Ovary (tissue), 9 donors: ENCODE results near the gene KLHL2. TPM values are rescaled to one million over a fixed set of nuclear protein-coding genes. Genes with fewer than 3 reads are reported as not detected.
"Not testable (repeated sequence)": the region's sequence is repeated elsewhere in the genome, so short reads cannot be mapped to it uniquely, and the experiment has no call there.

Source experiments
- DNase-seq, 5 donors: peaks; one replicate each; pipeline ENCODE4 v3.0.0-alpha.2; 2019 to 2020
- H3K27ac ChIP-seq, 2 donors: fragments of 200-600 bp; one replicate each; pipeline versions ENCODE4 v1.5.1 to v1.8.0; 2019 to 2022
- H3K27me3 ChIP-seq: fragments of 200-600 bp; one replicate; pipeline ENCODE4 v1.8.0; 2022
- H3K36me3 ChIP-seq: fragments of 200-600 bp; sonication (generic); one replicate; pipeline ENCODE4 v1.5.1; 2019
- H3K4me1 ChIP-seq: one replicate; pipeline ENCODE4 v1.8.1; 2013; ENCODE audit warnings: mild to moderate bottlenecking, moderate library complexity; ENCODE audit not compliant: insufficient read depth
- H3K4me3 ChIP-seq: fragments of 200-600 bp; sonication (generic); one replicate; pipeline ENCODE4 v1.5.1; 2017
- H3K9me3 ChIP-seq, 2 donors: fragments of 200-600 bp in 1 of 2; sonication (generic) in 1 of 2; one replicate each; pipeline versions ENCODE4 v1.5.1 to v1.8.1; 2013 to 2019; ENCODE audit warnings: mild to moderate bottlenecking in 1 of 2, moderate library complexity in 1 of 2
- EP300 ChIP-seq: sonication (generic); formaldehyde crosslinking; IDR thresholded peaks from one replicate; pipeline ENCODE4 v1.6.1; 2017; ENCODE audit warnings: antibody characterized with exemption
- POLR2A ChIP-seq: fragments of 450-650 bp; IDR thresholded peaks from one replicate; pipeline ENCODE4 v1.6.1; 2017; ENCODE audit warnings: antibody characterized with exemption, mild to moderate bottlenecking, moderate library complexity
- WGBS, 3 donors: extraction: QIAGEN DNeasy Blood & Tissue Kit in 1 of 3; methylation state at CpG; one replicate each; pipeline versions ENCODE4 v1.1.5 to v1.1.7; 2013 to 2017; 5-methylcytosine and 5-hydroxymethylcytosine counted together
- intact Hi-C, 4 donors: fragments of 100-400 bp; cut with DNase I; formaldehyde crosslinking; loops; one replicate each; pipeline versions ENCODE4 v1.11.0 to v1.15.1; 2022 to 2023
- polyA plus RNA-seq, 2 donors: library from polyadenylated mRNA; stranded (reverse); fragments of 200-250 nt in 1 of 2; fragments of 350-450 nt in 1 of 2; fragmentation: Illumina TruSeq in 1 of 2; extraction: RNeasy Lipid Tissue Mini Kit (QIAGEN cat#74804) in 1 of 2; gene quantifications; one replicate each; pipeline ENCODE4 v1.2.3, GENCODE V29; 2013 to 2014
- total RNA-seq, 7 donors: library from RNA; depleted of rRNA in 2 of 7; stranded (reverse); fragments of >200 nt in 2 of 7; fragmentation: NEBNext Ultra II Directional in 3 of 7; extraction: Animal tissue kit (Norgen Biotek cat#: 25700) in 3 of 7; gene quantifications; one replicate each; pipeline versions ENCODE4 v1.1.0 to v1.2.4, GENCODE V29; 2016 to 2023
- TF ChIP-seq, protein P1 (sequence below), 3 donors: fragments of 450-650 bp in 2 of 3; fragments of 200-600 bp in 1 of 3; IDR thresholded peaks; one replicate each; pipeline versions ENCODE4 v1.5.1 to v1.8.0; 2016 to 2022; ENCODE audit warnings: antibody characterized with exemption in 3 of 3, mild to moderate bottlenecking in 1 of 3
- donor health status: DM: no; HTN: no; CAD: no; lungs with moderate emphysema.
- donor health status: DM: no; HTN: no; CAD: no.
- donor health status: Bipolar disorder and iron deficiency.
- donor health status: DM: yes; HTN: yes; CAD: no.
- donor health status: DM: no; HTN: no; CAD: no.
- donor health status: DM: yes; HTN: yes; CAD: no.

The KLHL2 gene
- total and polyA plus RNA-seq, 9 donors = 7.2 to 19.3 (median 11.4) TPM

GRCh38 chr4:165336743-165337142 is 129.4 kb downstream of the KLHL2 start:
- 92 to 95% (median 93%) methylated on average over 6 of the region's 6 CpGs for WGBS, 3 donors
- TF ChIP-seq, protein P1, sequence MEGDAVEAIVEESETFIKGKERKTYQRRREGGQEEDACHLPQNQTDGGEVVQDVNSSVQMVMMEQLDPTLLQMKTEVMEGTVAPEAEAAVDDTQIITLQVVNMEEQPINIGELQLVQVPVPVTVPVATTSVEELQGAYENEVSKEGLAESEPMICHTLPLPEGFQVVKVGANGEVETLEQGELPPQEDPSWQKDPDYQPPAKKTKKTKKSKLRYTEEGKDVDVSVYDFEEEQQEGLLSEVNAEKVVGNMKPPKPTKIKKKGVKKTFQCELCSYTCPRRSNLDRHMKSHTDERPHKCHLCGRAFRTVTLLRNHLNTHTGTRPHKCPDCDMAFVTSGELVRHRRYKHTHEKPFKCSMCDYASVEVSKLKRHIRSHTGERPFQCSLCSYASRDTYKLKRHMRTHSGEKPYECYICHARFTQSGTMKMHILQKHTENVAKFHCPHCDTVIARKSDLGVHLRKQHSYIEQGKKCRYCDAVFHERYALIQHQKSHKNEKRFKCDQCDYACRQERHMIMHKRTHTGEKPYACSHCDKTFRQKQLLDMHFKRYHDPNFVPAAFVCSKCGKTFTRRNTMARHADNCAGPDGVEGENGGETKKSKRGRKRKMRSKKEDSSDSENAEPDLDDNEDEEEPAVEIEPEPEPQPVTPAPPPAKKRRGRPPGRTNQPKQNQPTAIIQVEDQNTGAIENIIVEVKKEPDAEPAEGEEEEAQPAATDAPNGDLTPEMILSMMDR (IDR thresholded peaks at IDR 0.05) = no peak
- no peak for TF ChIP-seq POLR2A
- no peak for TF ChIP-seq EP300
- H3K4me1 ChIP-seq = peaks cover 1% of the 10 kb centered on the region
- no peak overlapping the region for H3K4me3 ChIP-seq
- intact Hi-C loops = no loop called here
- no peak overlapping the region for H3K27ac ChIP-seq
- H3K27me3 ChIP-seq = no peaks in the 10 kb centered on the region
- DNase-seq = no peak
- no peaks in the 10 kb centered on the region for H3K36me3 ChIP-seq
- no peaks in the 10 kb centered on the region for H3K9me3 ChIP-seq

DNA sequence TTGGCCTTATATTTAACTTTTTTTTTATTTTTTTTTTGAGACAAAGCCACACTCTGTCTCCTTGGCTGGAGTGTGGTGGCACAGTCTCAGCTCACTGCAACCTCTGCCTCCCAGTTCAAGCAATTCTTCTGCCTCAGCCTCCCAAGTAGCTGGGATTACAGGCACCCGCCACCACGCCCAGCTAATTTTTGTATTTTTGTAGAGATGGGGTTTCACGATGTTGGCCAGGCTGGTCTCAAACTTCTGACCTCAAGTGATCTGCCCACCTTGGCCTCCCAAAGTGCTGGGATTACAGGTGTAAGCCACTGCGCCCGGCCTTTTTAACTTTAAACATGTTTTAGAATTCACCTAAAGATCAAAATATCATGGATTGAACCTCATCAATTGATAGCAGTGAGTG is 135.0 kb downstream of the KLHL2 start:
- H3K4me1 ChIP-seq, H3K36me3 ChIP-seq, H3K27ac ChIP-seq, H3K9me3 ChIP-seq, DNase-seq, intact Hi-C loops, H3K4me3 ChIP-seq, H3K27me3 ChIP-seq: not testable (repeated sequence)
- 93 to 97% (median 94%) methylated on average over 5 of the region's 5 CpGs for WGBS, 3 donors

- Histone ChIP-seq H3K4me1 (no peaks in the 10 kb centered on the region), H3K36me3 (no peaks in the 10 kb centered on the region), H3K4me3 (no peak overlapping the region), H3K27me3 (no peaks in the 10 kb centered on the region), H3K27ac (no peak overlapping the region), H3K9me3 (no peaks in the 10 kb centered on the region)
- intact Hi-C loops = no loop called here
- WGBS, 3 donors = 61 to 76% (median 73%) methylated on average over 13 of the region's 13 CpGs
- TF ChIP-seq EP300 (no peak), POLR2A (no peak)
- TF ChIP-seq, protein P1 (IDR thresholded peaks at IDR 0.05) = no peak
- DNase-seq = no peak
These were observed 136.2 kb downstream of the KLHL2 start for GRCh38 chr4:165343353-165344191.

- Histone ChIP-seq H3K4me3 (no peak overlapping the region), H3K4me1 (no peaks in the 10 kb centered on the region), H3K9me3 (no peaks in the 10 kb centered on the region), H3K27ac (no peak overlapping the region), H3K27me3 (no peaks in the 10 kb centered on the region), H3K36me3 (no peaks in the 10 kb centered on the region)
- WGBS, 3 donors = 48 to 73% (median 71%) methylated on average over 10 of the region's 10 CpGs
- intact Hi-C loops = no loop called here
- TF ChIP-seq, protein P1 (IDR thresholded peaks at IDR 0.05) = no peak
- TF ChIP-seq EP300 = no peak
- no peak for TF ChIP-seq POLR2A
- DNase-seq = no peak
These were observed 138.5 kb downstream of the KLHL2 start for GRCh38 chr4:165345666-165346417.
